GM12891 (cell line): Measurements from ENCODE around the gene NRXN3.

ENCODE experiments used
- DNase-seq: peaks from one replicate; pipeline ENCODE4 v3.0.0; 2011; ENCODE audit warnings: low spot score; ENCODE audit not compliant: insufficient read length
- FAIRE-seq: peaks from 2 replicates; lab custom pipeline; 2011; peaks lifted over from hg19 to GRCh38; lab: Jason Lieb, UNC
- PAX5 ChIP-seq: IDR thresholded peaks from 2 replicates; pipeline ENCODE4 v1.6.1; 2011; ENCODE audit warnings: low read length, moderate library complexity, mild to moderate bottlenecking; ENCODE audit not compliant: insufficient read depth, severe bottlenecking
- POLR2A ChIP-seq: IDR thresholded peaks from 2 replicates; pipeline ENCODE4 v1.6.1; 2011; ENCODE audit warnings: low read depth, low read length, control low read depth
- POLR2AphosphoS5 ChIP-seq: IDR thresholded peaks from 2 replicates; pipeline ENCODE4 v1.6.1; 2011; ENCODE audit warnings: low read depth, low read length, control low read depth
- POU2F2 ChIP-seq: IDR thresholded peaks from 2 replicates; pipeline ENCODE4 v1.6.1; 2011; ENCODE audit warnings: low read depth, mild to moderate bottlenecking, control low read depth, low read length, moderate library complexity
- SPI1 ChIP-seq: IDR thresholded peaks from 2 replicates; pipeline ENCODE4 v1.6.1; 2011; ENCODE audit warnings: low read depth, low read length, control low read depth
- TAF1 ChIP-seq: IDR thresholded peaks from 2 replicates; pipeline ENCODE4 v1.6.1; 2011; ENCODE audit warnings: low read depth, low read length, control low read depth

NRXN3 gene

GRCh38 chr14:79914595-79914994 is 1744.4 kb downstream of the NRXN3 start:
- no peak for TF ChIP-seq POU2F2
- no peak for TF ChIP-seq POLR2A
- TF ChIP-seq PAX5: no peak
- no peak for TF ChIP-seq TAF1
- TF ChIP-seq POLR2AphosphoS5: no peak
- no peak for TF ChIP-seq SPI1
- FAIRE-seq: no peak
- DNase-seq: no peak

DNA sequence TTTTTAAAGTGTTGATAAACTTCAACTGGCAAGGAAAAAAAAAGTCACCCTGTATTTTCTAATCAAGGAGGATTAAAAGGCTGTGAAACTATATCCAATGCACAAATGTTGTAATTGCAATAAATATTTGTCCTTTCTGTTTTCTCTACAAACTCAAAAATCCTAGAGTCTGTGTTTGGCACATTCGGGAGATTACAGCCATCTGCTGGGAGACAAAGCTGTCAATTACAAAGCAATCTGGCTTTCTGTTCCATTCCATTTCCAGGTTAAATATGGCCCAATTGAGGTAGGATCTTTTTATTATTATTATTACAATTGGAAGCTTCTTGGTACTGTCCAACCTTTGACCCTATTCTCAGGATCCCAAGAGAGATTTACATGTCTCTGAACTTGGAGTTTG is 1745.2 kb downstream of the NRXN3 start:
- TF ChIP-seq POLR2AphosphoS5 (no peak), PAX5 (no peak), POLR2A (no peak), SPI1 (no peak), POU2F2 (no peak), TAF1 (no peak)
- FAIRE-seq (no peak), DNase-seq (no peak)

- FAIRE-seq: no peak
- no peak for TF ChIP-seq POLR2AphosphoS5
- no peak for TF ChIP-seq PAX5
- TF ChIP-seq SPI1: no peak
- TF ChIP-seq TAF1: no peak
- TF ChIP-seq POLR2A: no peak
- TF ChIP-seq POU2F2: no peak
- DNase-seq: no peak
These were observed 1746.1 kb downstream of the NRXN3 start for GRCh38 chr14:79916281-79916680.

GRCh38 chr14:79916892-79917291 is 1746.7 kb downstream of the NRXN3 start:
- DNase-seq (no peak), FAIRE-seq (no peak)
- TF ChIP-seq TAF1 (no peak), POLR2A (no peak), POU2F2 (no peak), POLR2AphosphoS5 (no peak), SPI1 (no peak), PAX5 (no peak)
